Uterus (tissue), 4 donors: ENCODE measurements around the gene NKX2-8. TPM values are rescaled to one million over a fixed set of nuclear protein-coding genes. Genes with fewer than 3 reads are reported as not detected.
A peak's percentile ranks its signal among the peaks of the same experiment; 100 is the strongest.

Experiments
- DNase-seq, 2 donors: peaks; one replicate each; pipeline ENCODE4 v3.0.0-alpha.2; 2019 to 2020
- H3K27ac ChIP-seq, 2 donors: fragments of 200-600 bp; sonication (generic); 1 replicate in 1 of 2; 2 replicates in 1 of 2; pipeline ENCODE4 v1.5.1; 2016 to 2018
- H3K27me3 ChIP-seq, 2 donors: fragments of 200-600 bp; sonication (generic); one replicate each; pipeline ENCODE4 v1.5.1; 2018 to 2019; ENCODE audit warnings: control low read depth in 1 of 2
- H3K36me3 ChIP-seq, 2 donors: fragments of 200-600 bp; sonication (generic); one replicate each; pipeline ENCODE4 v1.5.1; 2019; ENCODE audit warnings: control low read depth in 1 of 2
- H3K4me1 ChIP-seq, 2 donors: fragments of 200-600 bp; sonication (generic); one replicate each; pipeline ENCODE4 v1.5.1; 2018 to 2019; ENCODE audit warnings: control low read depth in 1 of 2
- H3K4me3 ChIP-seq, 2 donors: fragments of 200-600 bp; sonication (generic); 1 replicate in 1 of 2; 2 replicates in 1 of 2; pipeline ENCODE4 v1.5.1; 2018 to 2019; ENCODE audit warnings: mild to moderate bottlenecking in 1 of 2
- H3K9me3 ChIP-seq, 2 donors: fragments of 200-600 bp; sonication (generic); one replicate each; pipeline ENCODE4 v1.5.1; 2019; ENCODE audit warnings: control low read depth in 1 of 2
- POLR2A ChIP-seq, 2 donors: fragments of 450-650 bp; IDR thresholded peaks; one replicate each; pipeline ENCODE4 v1.6.1; 2016; ENCODE audit warnings: antibody characterized with exemption in 2 of 2, mild to moderate bottlenecking in 1 of 2, moderate library complexity in 1 of 2
- intact Hi-C: fragments of 100-400 bp; cut with DNase I; formaldehyde crosslinking; loops from one replicate; pipeline ENCODE4 v1.15.1; 2023; ENCODE audit warnings: low total_unique reads
- total RNA-seq, 4 donors: library from RNA; depleted of rRNA in 3 of 4; stranded (reverse); fragments of >200 nt in 3 of 4; gene quantifications; one replicate each; pipeline versions ENCODE4 v1.1.0 to v1.2.4, GENCODE V29; 2014 to 2023
- TF ChIP-seq, protein P1 (sequence below), 4 experiments: fragments of 200-600 bp in 2 of 4; fragments of 450-650 bp in 2 of 4; sonication (generic) in 2 of 4; IDR thresholded peaks; one replicate each; pipeline ENCODE4 v1.5.1; 2016 to 2019; ENCODE audit warnings: antibody characterized with exemption in 4 of 4, mild to moderate bottlenecking in 2 of 4, moderate library complexity in 1 of 4
- donor health status: DM: yes; HTN: yes; CAD: no.

Gene NKX2-8
- total RNA-seq, 4 donors from 2014 or later = 0.46 TPM; not detected in 3

DNA sequence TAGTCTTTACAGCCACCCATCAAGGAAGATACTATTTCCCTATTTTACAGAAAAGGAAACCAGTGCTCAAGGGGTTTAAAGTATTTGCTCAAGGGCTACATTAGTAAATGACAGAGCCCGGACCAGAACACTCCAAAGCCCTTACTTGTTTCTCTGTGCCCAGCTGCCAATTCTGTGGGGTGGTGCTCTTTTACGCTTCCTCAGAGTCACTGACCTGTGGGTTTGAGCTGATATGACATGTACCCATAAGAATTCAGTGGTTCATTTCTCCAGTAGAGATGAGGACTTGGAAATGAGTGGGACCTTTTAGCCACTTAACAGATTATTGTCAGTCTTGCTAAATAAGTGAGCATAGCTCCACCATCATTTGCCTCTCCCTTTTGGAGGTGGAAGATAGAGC, 37.4 kb upstream of the NKX2-8 start:
- TF ChIP-seq POLR2A (IDR thresholded peaks at IDR 0.05) = no peak
- TF ChIP-seq, protein P1, sequence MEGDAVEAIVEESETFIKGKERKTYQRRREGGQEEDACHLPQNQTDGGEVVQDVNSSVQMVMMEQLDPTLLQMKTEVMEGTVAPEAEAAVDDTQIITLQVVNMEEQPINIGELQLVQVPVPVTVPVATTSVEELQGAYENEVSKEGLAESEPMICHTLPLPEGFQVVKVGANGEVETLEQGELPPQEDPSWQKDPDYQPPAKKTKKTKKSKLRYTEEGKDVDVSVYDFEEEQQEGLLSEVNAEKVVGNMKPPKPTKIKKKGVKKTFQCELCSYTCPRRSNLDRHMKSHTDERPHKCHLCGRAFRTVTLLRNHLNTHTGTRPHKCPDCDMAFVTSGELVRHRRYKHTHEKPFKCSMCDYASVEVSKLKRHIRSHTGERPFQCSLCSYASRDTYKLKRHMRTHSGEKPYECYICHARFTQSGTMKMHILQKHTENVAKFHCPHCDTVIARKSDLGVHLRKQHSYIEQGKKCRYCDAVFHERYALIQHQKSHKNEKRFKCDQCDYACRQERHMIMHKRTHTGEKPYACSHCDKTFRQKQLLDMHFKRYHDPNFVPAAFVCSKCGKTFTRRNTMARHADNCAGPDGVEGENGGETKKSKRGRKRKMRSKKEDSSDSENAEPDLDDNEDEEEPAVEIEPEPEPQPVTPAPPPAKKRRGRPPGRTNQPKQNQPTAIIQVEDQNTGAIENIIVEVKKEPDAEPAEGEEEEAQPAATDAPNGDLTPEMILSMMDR (IDR thresholded peaks at IDR 0.05) = no peak
- Histone ChIP-seq H3K4me3 (no peak overlapping the region), H3K27ac (no peak overlapping the region), H3K36me3 (no peaks in the 10 kb centered on the region), H3K27me3 (peaks cover 0 to 4% of the 10 kb centered on the region in 2 donors), H3K9me3 (no peaks in the 10 kb centered on the region), H3K4me1 (no peaks in the 10 kb centered on the region)
- intact Hi-C loops = no loop called here
- DNase-seq = no peak

DNA sequence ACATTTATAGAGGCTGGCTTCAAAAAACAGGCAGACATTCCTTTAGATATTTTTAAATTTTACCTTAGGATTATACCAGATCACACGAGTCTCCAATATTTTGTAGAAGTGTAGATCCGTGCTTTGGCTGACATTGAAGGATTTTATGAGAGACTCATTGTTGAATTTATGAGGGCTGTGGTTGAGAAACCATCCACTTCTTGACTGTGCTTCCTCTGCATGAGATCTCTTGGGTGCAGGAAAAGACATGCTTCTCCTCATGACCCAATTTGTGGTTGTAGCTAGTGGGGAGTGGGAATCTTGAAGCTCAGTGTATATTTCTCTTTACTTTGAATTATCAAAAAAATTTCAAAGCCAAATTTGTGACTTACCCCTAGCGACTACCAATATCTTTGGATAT, 36.7 kb upstream of the NKX2-8 start:
- no peaks in the 10 kb centered on the region for H3K4me1 ChIP-seq
- no peak overlapping the region for H3K4me3 ChIP-seq
- intact Hi-C loops = no loop called here
- H3K27me3 ChIP-seq = peaks cover 0 to 4% of the 10 kb centered on the region in 2 donors
- no peaks in the 10 kb centered on the region for H3K9me3 ChIP-seq
- TF ChIP-seq POLR2A (IDR thresholded peaks at IDR 0.05) = no peak
- TF ChIP-seq, protein P1 (IDR thresholded peaks at IDR 0.05) = no peak
- H3K27ac ChIP-seq = no peak overlapping the region
- DNase-seq = no peak
- no peaks in the 10 kb centered on the region for H3K36me3 ChIP-seq

DNA sequence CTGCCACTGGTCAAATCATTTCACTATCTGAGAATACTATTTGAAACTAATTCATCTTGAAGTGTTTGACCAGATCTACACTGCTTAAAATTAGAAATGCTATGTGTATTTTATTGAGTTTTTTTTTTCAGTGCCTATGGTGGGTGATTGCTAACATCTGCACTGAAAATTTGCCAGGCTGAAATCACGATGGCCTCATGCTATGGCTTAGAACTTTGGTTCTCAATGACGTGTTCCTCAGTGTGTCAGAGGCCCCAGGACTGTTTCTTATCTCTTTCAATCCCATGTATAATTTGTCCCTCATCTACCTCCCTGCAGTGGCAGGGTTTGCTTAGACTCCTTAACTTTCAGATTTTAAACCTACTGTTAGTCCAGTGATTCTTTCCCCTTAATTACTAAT, 36.2 kb upstream of the NKX2-8 start:
- peaks cover 0 to 4% of the 10 kb centered on the region in 2 donors for H3K27me3 ChIP-seq
- DNase-seq = no peak
- H3K36me3 ChIP-seq = no peaks in the 10 kb centered on the region
- H3K4me1 ChIP-seq = no peaks in the 10 kb centered on the region
- intact Hi-C loops = no loop called here
- H3K27ac ChIP-seq = no peak overlapping the region
- no peak for TF ChIP-seq POLR2A (IDR thresholded peaks at IDR 0.05)
- TF ChIP-seq, protein P1 (IDR thresholded peaks at IDR 0.05) = no peak
- no peak overlapping the region for H3K4me3 ChIP-seq
- H3K9me3 ChIP-seq = no peaks in the 10 kb centered on the region

DNA sequence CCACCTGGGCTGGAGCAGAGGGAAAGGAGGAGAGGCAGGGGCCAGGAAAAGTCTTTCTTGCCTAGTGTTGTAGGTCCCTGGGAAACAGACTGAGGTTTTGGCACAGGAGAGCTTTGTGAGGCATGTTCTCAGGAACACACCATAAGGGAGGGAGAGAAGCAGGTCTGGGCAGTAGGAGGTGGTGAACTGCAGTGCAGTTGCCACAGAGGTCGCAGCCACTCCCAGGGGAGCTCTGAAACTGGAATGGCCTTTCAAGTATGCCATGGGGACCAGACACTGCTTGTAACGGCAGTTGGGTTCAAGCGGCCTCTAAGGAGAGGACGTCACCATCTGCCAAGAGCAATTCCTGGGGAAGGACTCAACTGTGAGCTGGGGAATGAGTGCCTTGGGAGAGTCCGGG, 35.4 kb upstream of the NKX2-8 start:
- peak; percentile 13 to 22 for DNase-seq
- intact Hi-C loops = no loop called here
- Histone ChIP-seq H3K4me3 (no peak overlapping the region), H3K36me3 (no peaks in the 10 kb centered on the region), H3K27ac (no peak overlapping the region), H3K27me3 (peaks cover 0 to 4% of the 10 kb centered on the region in 2 donors), H3K4me1 (no peaks in the 10 kb centered on the region), H3K9me3 (no peaks in the 10 kb centered on the region)
- TF ChIP-seq POLR2A (IDR thresholded peaks at IDR 0.05) = no peak
- TF ChIP-seq, protein P1 (IDR thresholded peaks at IDR 0.05) = no peak

DNA sequence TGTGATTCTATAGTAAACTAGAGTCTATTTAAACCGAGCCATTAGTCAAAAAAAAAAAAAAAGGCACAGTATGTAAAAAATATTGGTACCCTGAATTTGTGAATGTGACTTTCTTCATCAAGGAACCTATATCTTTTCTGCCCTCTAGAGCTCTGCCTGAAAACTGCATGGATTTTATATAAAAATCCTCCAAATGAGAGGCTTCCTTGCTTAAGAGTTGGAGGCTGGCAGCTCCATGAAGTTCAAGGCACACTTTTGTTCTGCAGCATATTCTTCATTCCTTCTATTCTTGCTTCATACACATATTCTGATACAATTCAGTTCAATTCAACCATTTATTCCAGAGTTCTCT, 23.1 kb upstream of the NKX2-8 start:
- intact Hi-C loops = no loop called here
- TF ChIP-seq POLR2A (IDR thresholded peaks at IDR 0.05) = no peak
- TF ChIP-seq, protein P1 (IDR thresholded peaks at IDR 0.05) = no peak
- DNase-seq = no peak

More for the DNA sequence above, 23.1 kb upstream of the NKX2-8 start:
- H3K27me3 ChIP-seq = peaks cover 0 to 4% of the 10 kb centered on the region in 2 donors
- no peak overlapping the region for H3K27ac ChIP-seq
- no peaks in the 10 kb centered on the region for H3K4me1 ChIP-seq
- no peak overlapping the region for H3K4me3 ChIP-seq
- H3K9me3 ChIP-seq = no peaks in the 10 kb centered on the region
- H3K36me3 ChIP-seq = no peaks in the 10 kb centered on the region
